HEK293 (cell line): ENCODE data around the gene KRTAP10-5.

Experiments
- CTCF ChIP-seq: fragments of 450-650 bp; formaldehyde crosslinking; IDR thresholded peaks from 2 replicates; pipeline ENCODE4 v1.5.1; 2016; ENCODE audit warnings: missing biosample characterization, missing genetic modification characterization
- KLF7 ChIP-seq: fragments of 450-650 bp; formaldehyde crosslinking; IDR thresholded peaks from 2 replicates; pipeline ENCODE4 v1.5.1; 2016; ENCODE audit warnings: missing biosample characterization, missing genetic modification characterization, borderline replicate concordance
- KLF9 ChIP-seq: fragments of 450-650 bp; formaldehyde crosslinking; IDR thresholded peaks from 2 replicates; pipeline ENCODE4 v1.5.1; 2016; ENCODE audit warnings: missing biosample characterization, missing genetic modification characterization, low read depth
- MYNN ChIP-seq: fragments of 450-650 bp; formaldehyde crosslinking; IDR thresholded peaks from 2 replicates; pipeline ENCODE4 v1.5.1; 2016; ENCODE audit warnings: missing biosample characterization, missing genetic modification characterization, borderline replicate concordance
- YY1 ChIP-seq: fragments of 450-650 bp; formaldehyde crosslinking; IDR thresholded peaks from 2 replicates; pipeline ENCODE4 v1.5.1; 2018; ENCODE audit warnings: missing biosample characterization, missing genetic modification characterization
- ZBTB1 ChIP-seq: fragments of 450-650 bp; formaldehyde crosslinking; IDR thresholded peaks from 2 replicates; pipeline ENCODE4 v1.5.1; 2016; ENCODE audit warnings: missing biosample characterization, missing genetic modification characterization
- ZBTB11 ChIP-seq: fragments of 450-650 bp; formaldehyde crosslinking; conservative IDR thresholded peaks from 2 replicates; pipeline ENCODE4 v1.5.1; 2016; ENCODE audit warnings: low read depth, missing biosample characterization, missing genetic modification characterization
- ZBTB44 ChIP-seq: fragments of 450-650 bp; IDR thresholded peaks from 2 replicates; pipeline ENCODE4 v1.5.1; 2018; ENCODE audit warnings: missing biosample characterization, mild to moderate bottlenecking, missing genetic modification characterization
- ZNF211 ChIP-seq: fragments of 450-650 bp; formaldehyde crosslinking; IDR thresholded peaks from 2 replicates; pipeline ENCODE4 v1.5.1; 2016; ENCODE audit warnings: low read depth, missing biosample characterization, missing genetic modification characterization
- ZNF423 ChIP-seq: fragments of 450-650 bp; formaldehyde crosslinking; IDR thresholded peaks from 2 replicates; pipeline ENCODE4 v1.5.1; 2016; ENCODE audit warnings: missing biosample characterization, missing genetic modification characterization
- ZNF48 ChIP-seq: fragments of 450-650 bp; formaldehyde crosslinking; IDR thresholded peaks from 2 replicates; pipeline ENCODE4 v1.5.1; 2016; ENCODE audit warnings: missing biosample characterization, missing genetic modification characterization
- TF ChIP-seq, protein P1 (sequence below): fragments of 450-650 bp; formaldehyde crosslinking; IDR thresholded peaks from 2 replicates; pipeline ENCODE4 v1.5.1; 2017; ENCODE audit warnings: missing biosample characterization, missing genetic modification characterization

DNA sequence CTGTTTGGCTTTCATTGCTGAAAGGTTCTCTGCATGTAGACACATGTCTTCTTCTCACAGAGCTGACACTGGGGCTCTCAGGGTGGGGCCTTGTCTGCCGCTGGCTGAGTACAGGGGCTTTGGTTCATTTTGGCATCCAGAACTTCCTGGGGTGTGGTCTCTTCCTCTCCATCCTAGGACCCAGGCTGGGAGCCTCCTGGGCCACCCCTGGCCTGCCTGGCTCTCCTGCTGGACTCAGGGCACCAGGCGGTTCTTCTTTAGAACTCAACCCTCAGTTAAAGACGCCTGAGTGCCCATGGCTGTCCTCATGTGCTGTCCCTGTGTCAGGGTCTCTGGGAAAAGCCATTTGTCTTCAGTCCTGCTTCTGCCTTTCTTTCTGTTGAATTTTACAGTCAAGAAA lies 5.5 kb upstream of the KRTAP10-5 start:
- no peak for TF ChIP-seq ZNF423 (tag by site-specific recombination)
- TF ChIP-seq CTCF: no peak
- no peak for TF ChIP-seq ZNF48 (tag by site-specific recombination)
- no peak for TF ChIP-seq MYNN
- TF ChIP-seq ZBTB44: no peak
- no peak for TF ChIP-seq ZNF211
- TF ChIP-seq ZBTB11 (tag by site-specific recombination): no peak
- TF ChIP-seq ZBTB1 (tag by site-specific recombination): no peak
- no peak for TF ChIP-seq YY1 (tag by site-specific recombination)
- no peak for TF ChIP-seq KLF7 (tag by site-specific recombination)
- TF ChIP-seq, protein P1, sequence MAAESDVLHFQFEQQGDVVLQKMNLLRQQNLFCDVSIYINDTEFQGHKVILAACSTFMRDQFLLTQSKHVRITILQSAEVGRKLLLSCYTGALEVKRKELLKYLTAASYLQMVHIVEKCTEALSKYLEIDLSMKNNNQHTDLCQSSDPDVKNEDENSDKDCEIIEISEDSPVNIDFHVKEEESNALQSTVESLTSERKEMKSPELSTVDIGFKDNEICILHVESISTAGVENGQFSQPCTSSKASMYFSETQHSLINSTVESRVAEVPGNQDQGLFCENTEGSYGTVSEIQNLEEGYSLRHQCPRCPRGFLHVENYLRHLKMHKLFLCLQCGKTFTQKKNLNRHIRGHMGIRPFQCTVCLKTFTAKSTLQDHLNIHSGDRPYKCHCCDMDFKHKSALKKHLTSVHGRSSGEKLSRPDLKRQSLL (tag by site-specific recombination): no peak
- TF ChIP-seq KLF9 (tag by site-specific recombination): no peak
